SK-N-SH (cell line): Measurements from ENCODE around the gene ARMH3. TPM values are rescaled to one million over a fixed set of nuclear protein-coding genes. Genes with fewer than 3 reads are reported as not detected.

Experiments
- CTCF ChIA-PET: fragments of 300-600, 350-600 bp; formaldehyde crosslinking; extraction: SDS; loops from one replicate; lab custom pipeline; 2021; lab: Yijun Ruan, JAX
- POLR2A ChIA-PET: fragments of 350-600 bp; sonication (Branson Sonifier 250); formaldehyde crosslinking; extraction: SDS; loops from one replicate; lab custom pipeline; 2020; ENCODE audit warnings: antibody characterized with exemption, inconsistent platforms; lab: Yijun Ruan, JAX
- DNase-seq: peaks from one replicate; pipeline ENCODE4 v3.0.0; 2012
- H2AFZ ChIP-seq: fragments of 200-600 bp; sonication (generic); 2 replicates; pipeline ENCODE4 v1.8.1; 2016; ENCODE audit warnings: antibody characterized with exemption, mild to moderate bottlenecking, low read depth
- H3F3A ChIP-seq: fragments of 200-600 bp; sonication (generic); replicated peaks from 2 replicates; pipeline ENCODE3; 2016; ENCODE audit warnings: antibody characterized with exemption, mild to moderate bottlenecking; ENCODE audit not compliant: insufficient read depth
- H3K27ac ChIP-seq, 2 experiments: fragments of 200-500 bp in 1 of 2; fragments of 200-600 bp in 1 of 2; sonication (Bioruptor generic) in 1 of 2; sonication (generic), shearing (Covaris generic) in 1 of 2; 2 replicates each; pipeline versions ENCODE4 v1.5.1 to v1.6.1; 2014 to 2016; ENCODE audit warnings: low read depth in 2 of 2, inconsistent platforms in 1 of 2, low read length in 1 of 2, mild to moderate bottlenecking in 1 of 2, mixed read lengths in 1 of 2
- H3K27me3 ChIP-seq: fragments of 200-600 bp; sonication (generic), shearing (Covaris generic); 2 replicates; pipeline ENCODE4 v1.6.1; 2016; ENCODE audit warnings: mixed run types; ENCODE audit not compliant: insufficient read depth
- H3K36me3 ChIP-seq, 2 experiments: fragments of 200-500 bp in 1 of 2; fragments of 200-600 bp in 1 of 2; sonication (Bioruptor generic) in 1 of 2; sonication (generic) in 1 of 2; replicated peaks in 1 of 2; 2 replicates each; pipeline versions ENCODE3 to v1.5.1; 2014 to 2016; ENCODE audit warnings: low read length in 1 of 2, mild to moderate bottlenecking in 1 of 2; ENCODE audit not compliant: insufficient read depth in 2 of 2, control insufficient read depth in 1 of 2
- H3K4me1 ChIP-seq, 2 experiments: fragments of 200-500 bp in 1 of 2; fragments of 200-600 bp in 1 of 2; sonication (Bioruptor generic) in 1 of 2; sonication (generic), shearing (Covaris generic) in 1 of 2; 2 replicates each; pipeline versions ENCODE4 v1.5.1 to v1.6.1; 2014 to 2016; ENCODE audit warnings: low read depth in 1 of 2, low read length in 1 of 2, mixed run types in 1 of 2; ENCODE audit not compliant: insufficient read depth in 2 of 2, control insufficient read depth in 1 of 2
- H3K4me2 ChIP-seq: fragments of 200-600 bp; sonication (generic), shearing (Covaris generic); 2 replicates; pipeline ENCODE4 v1.6.1; 2017; ENCODE audit warnings: mixed run types
- H3K4me3 ChIP-seq, 2 experiments: fragments of 200-500 bp in 1 of 2; fragments of 200-600 bp in 1 of 2; sonication (Bioruptor generic) in 1 of 2; sonication (generic), shearing (Covaris generic) in 1 of 2; 2 replicates each; pipeline versions ENCODE4 v1.5.1 to v1.8.1; 2014 to 2016; ENCODE audit warnings: low read depth in 2 of 2, inconsistent platforms in 1 of 2, low read length in 1 of 2, mild to moderate bottlenecking in 1 of 2, mixed read lengths in 1 of 2, moderate library complexity in 1 of 2
- H3K79me2 ChIP-seq: fragments of 200-600 bp; sonication (generic); 2 replicates; pipeline ENCODE4 v1.8.1; 2017; ENCODE audit warnings: mild to moderate bottlenecking; ENCODE audit not compliant: insufficient read depth
- H3K9ac ChIP-seq: fragments of 200-600 bp; sonication (generic); 2 replicates; pipeline ENCODE4 v1.6.1; 2017; ENCODE audit warnings: mixed run types
- H3K9me2 ChIP-seq: fragments of 200-600 bp; sonication (generic); 2 replicates; pipeline ENCODE4 v1.6.1; 2017; ENCODE audit warnings: mixed run types
- H3K9me3 ChIP-seq: fragments of 200-600 bp; sonication (generic); 2 replicates; pipeline ENCODE4 v1.6.1; 2017; ENCODE audit warnings: mixed run types, mild to moderate bottlenecking, moderate library complexity
- H4K20me1 ChIP-seq: fragments of 200-600 bp; sonication (generic); 2 replicates; pipeline ENCODE4 v1.6.1; 2017; ENCODE audit warnings: mild to moderate bottlenecking, mixed run types; ENCODE audit not compliant: insufficient read depth
- CTCF ChIP-seq: fragments of 200-600 bp; sonication (generic); IDR thresholded peaks from 2 replicates; pipeline ENCODE4 v1.6.1; 2017; ENCODE audit warnings: antibody characterized with exemption, mild to moderate bottlenecking, moderate library complexity
- FOSL2 ChIP-seq: IDR thresholded peaks from 2 replicates; pipeline ENCODE4 v1.4.0; 2012; ENCODE audit warnings: low read depth, mild to moderate bottlenecking, moderate library complexity, borderline replicate concordance
- FOXJ3 ChIP-seq: sonication (generic); formaldehyde crosslinking; IDR thresholded peaks from 2 replicates; pipeline ENCODE4 v1.5.1; 2020; ENCODE audit warnings: mild to moderate bottlenecking, missing genetic modification reagents
- FOXM1 ChIP-seq: IDR thresholded peaks from 2 replicates; pipeline ENCODE4 v1.4.0; 2012; ENCODE audit warnings: low read depth, mild to moderate bottlenecking
- MEF2A ChIP-seq: IDR thresholded peaks from 2 replicates; pipeline ENCODE4 v1.4.0; 2012; ENCODE audit warnings: low read depth, borderline replicate concordance
- MXI1 ChIP-seq: IDR thresholded peaks from 2 replicates; pipeline ENCODE4 v1.6.1; 2012; ENCODE audit warnings: mild to moderate bottlenecking, low read depth, low read length, improper control_type of control experiment
- NFIC ChIP-seq: IDR thresholded peaks from 2 replicates; pipeline ENCODE4 v1.4.0; 2012; ENCODE audit warnings: borderline replicate concordance
- NRF1 ChIP-seq: IDR thresholded peaks from 2 replicates; pipeline ENCODE4 v1.6.1; 2012; ENCODE audit warnings: low read depth, mild to moderate bottlenecking, low read length
- RAD21 ChIP-seq: IDR thresholded peaks from 2 replicates; pipeline ENCODE4 v1.6.1; 2012; ENCODE audit warnings: mild to moderate bottlenecking, low read length
- RFX5 ChIP-seq: IDR thresholded peaks from 2 replicates; pipeline ENCODE4 v1.6.1; 2012; ENCODE audit warnings: mild to moderate bottlenecking, improper control_type of control experiment, low read length
- SIN3A ChIP-seq: IDR thresholded peaks from 2 replicates; pipeline ENCODE4 v1.6.1; 2012; ENCODE audit warnings: low read depth, mild to moderate bottlenecking, low read length, moderate library complexity, borderline replicate concordance
- SMC3 ChIP-seq: IDR thresholded peaks from 2 replicates; pipeline ENCODE4 v1.6.1; 2012; ENCODE audit warnings: low read depth, low read length, improper control_type of control experiment
- TAF1 ChIP-seq: IDR thresholded peaks from 2 replicates; pipeline ENCODE4 v1.6.1; 2012; ENCODE audit warnings: low read depth, mild to moderate bottlenecking, low read length, moderate library complexity, borderline replicate concordance
- TCF12 ChIP-seq: IDR thresholded peaks from 2 replicates; pipeline ENCODE4 v1.4.0; 2012
- WGBS: methylation state at CpG from one replicate; pipeline ENCODE4 v1.1.6; 2017; ENCODE audit warnings: low lambda C conversion rate; 5-methylcytosine and 5-hydroxymethylcytosine counted together
- polyA plus RNA-seq, 3 experiments: library from polyadenylated mRNA; depleted of rRNA; stranded (reverse); fragments of >200 nt; gene quantifications; 2 replicates each; pipeline ENCODE4 v1.2.3, GENCODE V29; 2012
- TF ChIP-seq, protein P1 (sequence below): fragments of 150-350 bp; IDR thresholded peaks from 2 replicates; pipeline ENCODE4 v1.6.1; 2016; ENCODE audit warnings: mild to moderate bottlenecking, low read depth, low read length
- TF ChIP-seq, protein P2 (sequence below): IDR thresholded peaks from 2 replicates; pipeline ENCODE4 v1.6.1; 2012; ENCODE audit warnings: mild to moderate bottlenecking, low read depth, low read length, moderate library complexity

Gene ARMH3
- polyA plus RNA-seq, 1 of the 3 experiments (the other 2 are of a cell fraction) = 12.1 TPM

DNA sequence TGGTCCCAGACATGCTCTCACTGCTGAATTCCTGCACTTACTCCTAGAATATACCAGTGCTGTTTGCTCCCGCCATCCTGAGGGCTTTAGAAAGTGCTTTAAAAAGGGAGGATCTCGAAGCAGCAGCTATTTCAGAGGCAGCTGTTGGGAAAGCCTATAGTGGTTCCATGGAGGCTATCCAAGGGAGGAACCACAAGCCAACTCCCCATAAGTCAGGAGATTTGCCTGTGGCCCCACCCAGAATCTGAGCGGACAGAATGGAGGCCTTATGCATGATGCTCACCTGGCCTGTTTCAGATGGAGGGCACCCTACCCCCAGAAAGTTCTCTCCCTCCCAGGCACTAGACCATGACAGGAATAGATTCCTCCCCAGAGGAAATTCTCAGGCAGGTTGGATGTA, 210.1 kb downstream of the ARMH3 start (continued):
- TF ChIP-seq FOXM1 (no peak), SMC3 (no peak), TCF12 (no peak), NFIC (no peak), FOXJ3 (no peak), RFX5 (no peak)
- TF ChIP-seq, protein P1, sequence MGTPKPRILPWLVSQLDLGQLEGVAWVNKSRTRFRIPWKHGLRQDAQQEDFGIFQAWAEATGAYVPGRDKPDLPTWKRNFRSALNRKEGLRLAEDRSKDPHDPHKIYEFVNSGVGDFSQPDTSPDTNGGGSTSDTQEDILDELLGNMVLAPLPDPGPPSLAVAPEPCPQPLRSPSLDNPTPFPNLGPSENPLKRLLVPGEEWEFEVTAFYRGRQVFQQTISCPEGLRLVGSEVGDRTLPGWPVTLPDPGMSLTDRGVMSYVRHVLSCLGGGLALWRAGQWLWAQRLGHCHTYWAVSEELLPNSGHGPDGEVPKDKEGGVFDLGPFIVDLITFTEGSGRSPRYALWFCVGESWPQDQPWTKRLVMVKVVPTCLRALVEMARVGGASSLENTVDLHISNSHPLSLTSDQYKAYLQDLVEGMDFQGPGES = no peak
- TF ChIP-seq, protein P2, sequence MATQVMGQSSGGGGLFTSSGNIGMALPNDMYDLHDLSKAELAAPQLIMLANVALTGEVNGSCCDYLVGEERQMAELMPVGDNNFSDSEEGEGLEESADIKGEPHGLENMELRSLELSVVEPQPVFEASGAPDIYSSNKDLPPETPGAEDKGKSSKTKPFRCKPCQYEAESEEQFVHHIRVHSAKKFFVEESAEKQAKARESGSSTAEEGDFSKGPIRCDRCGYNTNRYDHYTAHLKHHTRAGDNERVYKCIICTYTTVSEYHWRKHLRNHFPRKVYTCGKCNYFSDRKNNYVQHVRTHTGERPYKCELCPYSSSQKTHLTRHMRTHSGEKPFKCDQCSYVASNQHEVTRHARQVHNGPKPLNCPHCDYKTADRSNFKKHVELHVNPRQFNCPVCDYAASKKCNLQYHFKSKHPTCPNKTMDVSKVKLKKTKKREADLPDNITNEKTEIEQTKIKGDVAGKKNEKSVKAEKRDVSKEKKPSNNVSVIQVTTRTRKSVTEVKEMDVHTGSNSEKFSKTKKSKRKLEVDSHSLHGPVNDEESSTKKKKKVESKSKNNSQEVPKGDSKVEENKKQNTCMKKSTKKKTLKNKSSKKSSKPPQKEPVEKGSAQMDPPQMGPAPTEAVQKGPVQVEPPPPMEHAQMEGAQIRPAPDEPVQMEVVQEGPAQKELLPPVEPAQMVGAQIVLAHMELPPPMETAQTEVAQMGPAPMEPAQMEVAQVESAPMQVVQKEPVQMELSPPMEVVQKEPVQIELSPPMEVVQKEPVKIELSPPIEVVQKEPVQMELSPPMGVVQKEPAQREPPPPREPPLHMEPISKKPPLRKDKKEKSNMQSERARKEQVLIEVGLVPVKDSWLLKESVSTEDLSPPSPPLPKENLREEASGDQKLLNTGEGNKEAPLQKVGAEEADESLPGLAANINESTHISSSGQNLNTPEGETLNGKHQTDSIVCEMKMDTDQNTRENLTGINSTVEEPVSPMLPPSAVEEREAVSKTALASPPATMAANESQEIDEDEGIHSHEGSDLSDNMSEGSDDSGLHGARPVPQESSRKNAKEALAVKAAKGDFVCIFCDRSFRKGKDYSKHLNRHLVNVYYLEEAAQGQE = no peak
- TF ChIP-seq, all 33 proteins: peak for 0

DNA sequence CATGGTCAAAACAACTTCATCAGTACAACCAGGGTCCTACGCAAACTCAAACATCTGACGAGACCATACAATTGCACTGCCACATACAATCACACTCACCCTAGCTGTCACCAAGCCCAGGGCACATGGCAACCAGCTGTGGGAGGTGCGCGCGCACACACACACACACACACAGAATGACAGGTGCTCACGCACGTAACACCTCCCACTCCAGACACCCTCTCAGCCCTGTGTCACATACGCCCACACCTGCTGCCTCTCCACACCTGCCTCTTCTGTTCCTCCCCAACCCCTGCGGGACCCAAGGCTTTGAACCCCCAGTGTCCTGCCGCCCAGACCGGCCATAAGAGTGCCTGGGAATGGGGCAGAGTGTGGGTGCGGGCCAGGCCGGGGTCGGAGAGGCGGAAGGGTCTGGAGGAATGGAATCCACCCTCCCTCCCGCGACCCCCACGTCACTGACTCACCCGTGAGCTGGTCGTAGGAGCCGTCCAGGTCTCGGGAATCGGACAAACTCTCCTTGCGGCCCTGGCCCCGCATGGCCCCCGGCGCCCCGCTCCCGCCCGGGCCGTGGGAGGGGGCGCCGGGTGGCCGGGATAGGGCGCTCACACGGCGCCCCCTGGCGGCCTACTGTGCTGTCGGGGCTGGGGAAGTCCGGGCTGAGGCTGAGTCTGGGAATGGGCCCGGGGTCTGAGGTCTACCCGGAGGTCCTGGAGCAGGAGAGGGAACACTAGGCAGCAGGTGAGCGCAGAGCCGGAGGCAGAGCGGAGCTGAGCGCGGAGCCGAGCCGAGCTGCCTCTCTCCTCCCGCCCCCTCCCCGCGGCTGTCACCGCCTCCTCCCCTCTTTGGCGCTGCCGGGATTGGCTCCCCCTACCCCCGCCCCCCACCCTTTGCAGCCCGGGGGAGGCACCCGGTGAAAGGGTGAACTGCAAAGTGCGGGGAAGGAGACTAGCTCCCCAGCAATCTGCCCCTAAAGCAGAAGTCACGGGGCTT, 212.6 kb downstream of the ARMH3 start, which contains the start of gene KCNIP2:
Gene KCNIP2 (minus strand): TSS at position 769 of the 990 bp plus-strand sequence. CDS start 232 bp downstream, at position 537.
- peaks cover 0 to 4% of the 10 kb centered on the region in 2 experiments for H3K36me3 ChIP-seq
- no peaks in the 10 kb centered on the region for H3K27me3 ChIP-seq
- peaks cover 7% of the 10 kb centered on the region for H3F3A ChIP-seq
- no peak within 1 kb of the TSS; a peak in 1 of 4 replicates for H3K27ac ChIP-seq
- 0 out of 2 replicates have a peak, but pooled peaks cover 3% of the 10 kb centered on the region for H4K20me1 ChIP-seq
- H3K4me2 ChIP-seq = peak within 1 kb of the TSS; percentile 62
- peaks cover 0 to 24% of the 10 kb centered on the region in 2 experiments; a peak in 1 of 4 replicates for H3K4me1 ChIP-seq
- no peaks in the 10 kb centered on the region for H3K9me2 ChIP-seq
- POLR2A ChIA-PET = interaction anchor here (0.7 kb wide), 1 partner anchor 15 kb away, joined by 4 read pairs; no protein-coding TSS in a partner anchor
- 37% methylated on average over 39 of the region's 60 CpGs for WGBS
- H2AFZ ChIP-seq = no peak within 1 kb of the TSS
- 0 out of 2 replicates have a peak, but pooled peaks have one; percentile 11 for TF ChIP-seq SMC3
- TF ChIP-seq SIN3A = no peak
- TF ChIP-seq NRF1 = no peak
- TF ChIP-seq MEF2A = no peak
- no peak for TF ChIP-seq FOXM1
- peak; percentile 20; the same call in 1 of the 2 replicates for TF ChIP-seq MXI1
- peak; percentile 78 for TF ChIP-seq CTCF
- no peak for TF ChIP-seq FOSL2
- no peak for TF ChIP-seq TAF1
- peak; percentile 27 for TF ChIP-seq RAD21
- TF ChIP-seq, all 33 proteins: peak for 4
- H3K4me3 ChIP-seq = peak within 1 kb of the TSS; percentile 54 to 60
- CTCF ChIA-PET = interaction anchor here (0.6 to 13.4 kb wide), 25 partner anchors 13 to 841 kb away, joined by 3 to 301 read pairs (median 4); partner anchors contain the start of gene NPM3
- H3K9ac ChIP-seq = no peak within 1 kb of the TSS
- H3K79me2 ChIP-seq = peaks cover 5% of the 10 kb centered on the region; the same call in 1 of the 2 replicates
- H3K9me3 ChIP-seq = no peaks in the 10 kb centered on the region
- DNase-seq = peak; percentile 91
